Stimulated activated CD4-positive, alpha-beta T cell treated with anti-CD3 and anti-CD28 coated beads, Interleukin-4, amount 100 ng/mL, for 48 hours (primary cell): ENCODE measurements around the gene CD53.
A peak's percentile ranks its signal among the peaks of the same experiment; 100 is the strongest.
"Not testable (repeated sequence)": the region's sequence is repeated elsewhere in the genome, so short reads cannot be mapped to it uniquely, and the experiment has no call there.

Experiments used
- DNase-seq, 2 donors: peaks; one replicate each; pipeline ENCODE4 v3.0.0-alpha.2; 2020; ENCODE audit warnings: low read depth in 2 of 2

Gene CD53

DNA sequence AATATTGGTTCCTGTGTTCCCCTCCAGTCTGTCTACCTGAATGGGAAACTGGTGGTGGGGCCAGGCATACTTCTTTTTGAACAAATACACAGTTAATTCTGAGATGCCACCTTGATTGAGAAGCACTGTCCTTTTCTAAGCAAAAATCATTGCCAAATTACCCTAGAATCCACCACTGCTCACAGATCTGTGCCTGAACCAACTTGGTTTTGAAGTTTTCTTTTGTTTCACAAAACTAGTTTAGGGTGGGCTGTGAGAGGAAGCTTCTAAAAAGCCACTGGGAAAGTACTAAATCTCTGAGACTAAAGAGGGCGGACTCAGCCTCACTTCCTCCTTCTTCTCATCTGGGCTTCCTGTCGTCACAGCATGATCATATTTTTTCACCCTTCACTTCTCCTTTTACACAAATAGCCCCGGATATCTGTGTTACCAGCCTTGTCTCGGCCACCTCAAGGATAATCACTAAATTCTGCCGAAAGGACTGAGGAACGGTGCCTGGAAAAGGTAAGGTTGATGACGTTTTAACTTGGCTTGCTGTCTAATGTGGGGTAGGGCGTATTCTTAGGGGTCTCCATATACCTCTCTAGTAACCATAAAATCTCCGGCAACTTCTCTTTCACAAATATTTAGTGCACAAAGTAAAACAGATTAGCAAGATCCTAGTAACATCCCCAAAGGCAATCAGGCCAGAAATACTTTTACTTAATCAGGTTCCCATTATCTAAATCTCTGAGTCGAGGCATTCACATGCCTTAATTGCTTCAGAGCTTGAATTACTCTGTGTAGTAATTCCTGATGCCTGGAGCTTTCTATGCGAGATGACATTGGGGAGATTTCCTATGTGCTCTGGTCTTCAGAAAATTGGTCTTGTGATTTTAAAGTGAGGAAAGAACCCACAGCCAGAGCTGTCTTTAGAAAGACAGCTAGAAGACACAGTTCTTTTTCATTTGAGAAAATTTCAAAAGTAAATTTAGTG, at the start of gene CD53:
Gene CD53, plus strand, starts transcription at position 404 of the 976 bp plus-strand sequence. CDS start 18,261 bp downstream, outside the sequence.
- no peak for DNase-seq

GRCh38 chr1:110824192-110824591, 48.8 kb upstream of the CD53 start:
- no peak for DNase-seq

DNA sequence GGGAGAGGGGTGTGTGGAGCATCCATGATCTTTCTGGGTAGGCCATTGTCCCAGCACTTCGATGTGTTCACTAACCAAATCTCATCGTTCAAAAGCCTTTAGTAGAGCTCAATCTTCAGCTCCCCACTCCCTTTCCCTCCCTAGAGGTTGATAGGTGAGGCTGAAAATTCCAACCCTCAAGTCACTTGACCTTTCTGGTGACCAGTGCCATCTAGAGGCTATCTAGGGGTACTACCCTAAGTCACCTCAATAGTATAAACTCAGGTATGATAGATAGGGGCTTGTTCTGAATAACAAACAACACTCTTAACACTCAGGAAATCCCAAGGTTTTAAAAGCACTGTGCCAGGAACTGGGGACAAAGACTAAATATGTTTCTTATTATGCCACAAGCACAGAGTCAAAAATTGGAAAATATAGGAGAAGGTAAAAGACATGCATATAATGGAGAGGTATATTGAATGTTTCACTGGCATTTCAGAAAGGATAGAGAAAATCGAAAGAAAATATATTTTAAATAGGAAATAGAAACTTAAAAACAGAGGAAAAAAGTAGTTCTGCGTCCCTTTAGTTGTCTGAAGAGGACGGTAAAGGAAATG, 42.9 kb upstream of the CD53 start:
- DNase-seq = no peak

DNA sequence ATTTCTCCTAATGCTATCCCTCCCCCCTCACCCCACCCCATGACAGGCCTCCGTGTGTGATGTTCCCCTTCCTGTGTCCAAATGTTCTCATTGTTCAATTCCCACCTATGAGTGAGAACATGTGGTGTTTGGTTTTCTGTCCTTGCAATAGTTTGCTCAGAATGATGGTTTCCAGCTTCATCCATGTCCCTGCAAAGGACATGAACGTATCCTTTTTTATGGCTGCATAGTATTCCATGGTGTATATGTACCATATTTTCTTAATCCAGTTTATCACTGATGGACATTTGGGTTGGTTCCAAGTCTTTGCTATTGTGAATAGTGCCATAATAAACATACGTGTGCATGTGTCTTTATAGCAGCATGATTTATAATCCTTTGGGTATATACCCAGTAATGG, 39.2 kb upstream of the CD53 start:
- not testable (repeated sequence) for DNase-seq

DNA sequence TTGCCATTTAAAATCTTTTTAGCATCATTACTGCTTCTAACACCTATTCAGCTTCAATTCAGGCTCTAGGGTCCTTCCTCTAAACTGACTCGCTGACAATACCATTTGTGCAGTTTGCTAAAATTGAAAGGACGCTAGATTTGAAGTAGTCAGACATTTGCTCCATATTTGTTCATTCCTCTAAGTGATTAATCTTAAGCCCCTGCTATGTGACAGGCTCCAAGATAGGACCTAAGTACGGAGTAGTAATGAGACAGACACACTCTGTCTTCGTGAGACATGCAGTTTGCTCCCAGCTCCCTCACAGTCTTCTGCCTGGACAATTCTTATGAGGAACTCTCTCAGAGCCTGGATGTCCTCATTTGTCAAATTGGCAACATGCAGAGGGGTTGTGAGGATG, 26.1 kb upstream of the CD53 start:
- no peak for DNase-seq

GRCh38 chr1:110850145-110850544, 22.8 kb upstream of the CD53 start:
- DNase-seq = no peak

DNA sequence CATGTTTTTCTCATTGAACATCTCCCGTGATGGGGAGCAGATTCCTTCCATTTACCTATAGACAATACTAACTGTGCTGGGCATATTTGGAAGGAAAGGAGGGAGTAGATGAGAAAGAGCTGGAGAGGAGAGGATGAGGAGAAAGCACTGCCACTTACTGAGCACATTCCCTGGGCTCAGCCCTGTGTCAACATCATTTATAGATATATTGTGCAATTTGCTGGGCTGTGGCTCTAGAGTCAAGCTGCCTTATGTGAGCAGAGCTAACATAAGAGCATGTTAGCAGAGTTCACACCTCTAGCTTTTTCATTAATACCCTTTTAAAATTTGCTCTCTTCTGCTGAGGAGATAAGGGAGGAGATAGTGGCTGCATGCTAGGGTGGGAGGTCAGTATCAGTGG, 22.3 kb upstream of the CD53 start:
- no peak for DNase-seq

GRCh38 chr1:110853135-110853534, 19.8 kb upstream of the CD53 start:
- no peak for DNase-seq

GRCh38 chr1:110856410-110856809, 16.5 kb upstream of the CD53 start:
- DNase-seq = no peak

DNA sequence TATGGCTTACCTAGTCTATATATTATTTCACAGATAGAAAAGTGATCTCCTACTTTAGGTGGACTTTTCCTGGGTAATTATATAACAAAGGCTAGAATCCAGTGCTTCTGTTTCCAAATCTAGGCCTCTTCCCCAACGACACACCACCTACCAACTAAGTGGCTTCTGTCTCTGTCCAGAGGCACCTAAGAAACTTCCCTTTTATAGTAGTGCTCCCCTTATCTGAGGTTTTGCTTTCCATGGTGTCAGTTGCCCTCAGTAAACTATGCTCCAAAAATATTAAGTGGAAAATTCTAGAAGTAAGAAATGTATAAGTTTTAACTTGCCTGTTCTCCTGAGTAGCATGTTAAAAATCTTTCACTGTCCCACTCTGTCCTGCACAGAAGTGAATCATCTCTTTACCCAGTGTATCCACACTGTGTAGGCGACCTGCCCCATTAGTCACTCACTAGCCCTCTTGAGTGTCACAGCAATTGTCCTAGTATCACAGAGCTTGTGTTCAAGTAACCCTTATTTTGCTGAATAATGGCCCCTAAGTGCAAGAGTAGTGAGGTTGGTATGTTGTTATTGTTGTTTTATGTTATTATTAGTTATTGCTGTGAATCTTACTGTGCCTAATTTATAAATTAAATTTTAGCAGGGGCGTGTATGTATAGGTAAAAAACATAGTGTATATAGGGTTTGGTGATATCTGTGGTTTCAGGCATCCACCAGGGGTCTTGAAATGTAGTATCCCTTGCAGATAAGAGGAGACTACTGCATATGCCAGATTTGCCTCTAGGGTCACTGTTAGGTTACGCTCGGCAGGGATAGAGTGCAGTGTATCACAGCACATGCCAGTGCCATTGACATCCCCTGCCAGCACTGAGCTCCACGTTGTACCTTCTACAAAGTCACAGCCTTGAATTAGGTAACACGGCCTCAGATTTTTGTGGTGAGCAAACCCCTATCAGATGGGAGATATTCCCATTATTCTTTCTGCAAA, 14.7 kb upstream of the CD53 start:
- no peak for DNase-seq

DNA sequence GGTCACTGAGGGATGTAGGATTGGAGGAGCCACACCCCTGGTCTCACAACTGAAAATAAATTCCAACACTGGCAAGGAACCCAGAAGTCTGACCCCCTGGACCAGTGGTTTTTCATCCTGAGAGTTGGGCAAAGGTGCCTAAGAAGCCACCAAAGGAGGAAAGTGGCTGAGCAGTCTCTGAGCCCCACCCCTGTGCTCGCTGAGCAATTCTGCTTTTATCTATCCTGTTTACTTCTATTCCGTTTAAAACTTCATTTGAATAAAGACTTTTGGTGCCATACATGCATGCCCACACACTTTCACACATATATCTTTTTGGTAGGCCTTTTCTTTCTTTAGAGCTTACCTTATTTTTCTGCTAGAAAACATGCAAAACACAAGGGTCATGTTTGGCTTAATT, 13.9 kb upstream of the CD53 start:
- DNase-seq = no peak

DNA sequence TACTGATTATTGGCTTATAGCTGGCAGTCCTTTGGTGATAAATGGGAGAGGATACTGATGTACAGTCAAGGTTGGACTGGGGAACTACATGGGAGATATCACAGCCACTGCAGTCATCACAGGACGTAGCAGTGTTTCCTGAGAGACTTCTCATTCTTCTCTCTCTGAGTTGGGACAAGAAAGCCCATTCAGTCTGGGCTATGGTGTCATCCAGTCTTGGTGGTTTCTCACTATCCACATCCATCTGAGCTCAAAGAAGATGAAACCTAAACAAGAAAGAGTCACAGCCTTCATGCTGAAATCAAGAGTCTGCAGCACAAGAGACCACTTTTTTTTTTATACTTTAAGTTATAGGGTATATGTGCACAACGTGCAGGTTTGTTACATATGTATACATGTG, 12.8 kb upstream of the CD53 start:
- no peak for DNase-seq

- DNase-seq = not testable (repeated sequence)
Measured at GRCh38 chr1:110860620-110861019, 12.3 kb upstream of the CD53 start.

DNA sequence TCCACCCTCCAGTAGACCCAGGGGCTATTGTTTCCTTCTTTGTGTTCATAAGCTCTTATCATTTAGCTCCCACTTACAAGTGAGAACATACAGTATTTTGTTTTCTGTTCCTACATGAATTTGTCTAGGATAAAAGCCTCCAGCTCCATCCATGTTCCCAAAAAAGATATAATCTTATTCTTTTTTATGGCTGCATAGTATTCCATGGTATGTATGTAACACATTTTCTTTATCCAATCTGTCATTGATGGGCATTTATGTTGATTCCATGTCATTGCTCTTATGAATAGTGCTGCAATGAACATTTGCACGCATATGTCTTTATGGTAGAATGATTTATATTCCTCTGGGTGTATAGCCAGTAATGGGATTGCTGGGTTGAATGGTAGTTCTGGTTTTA, 11.0 kb upstream of the CD53 start:
- DNase-seq = not testable (repeated sequence)

- DNase-seq = no peak
Measured at GRCh38 chr1:110864287-110864686, 8.7 kb upstream of the CD53 start.

DNA sequence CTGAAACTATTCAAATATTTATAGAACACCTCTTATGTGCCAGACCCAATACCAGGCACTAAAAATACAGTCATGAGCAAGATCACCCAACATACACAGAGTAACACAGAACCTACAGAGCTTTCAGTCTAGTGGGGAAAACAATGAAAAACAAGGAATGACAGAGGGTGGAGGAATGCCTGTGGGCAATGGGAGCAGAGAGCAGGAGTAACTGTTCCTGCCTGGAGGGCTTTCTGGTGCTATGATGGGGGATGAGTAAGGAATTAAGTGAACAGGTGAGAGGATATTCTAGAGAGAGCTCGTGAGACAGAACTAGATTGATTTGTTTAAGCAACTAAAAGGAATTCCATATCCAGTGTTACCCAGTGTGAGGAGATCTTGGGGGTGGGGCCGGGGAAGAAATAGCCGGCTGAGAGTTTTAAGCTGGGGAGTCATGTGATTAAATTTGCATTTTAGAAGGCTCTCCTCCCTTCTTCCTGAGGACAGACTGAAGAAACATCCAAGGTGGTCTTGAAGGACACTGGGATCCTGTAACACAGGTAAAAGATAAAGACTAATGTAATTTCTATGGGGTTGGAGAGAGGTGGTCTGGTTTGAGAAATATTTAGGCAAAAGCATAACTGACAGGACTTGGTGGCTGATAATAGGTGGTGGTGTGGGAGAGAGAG, 2.1 kb upstream of the CD53 start:
- DNase-seq = no peak

DNA sequence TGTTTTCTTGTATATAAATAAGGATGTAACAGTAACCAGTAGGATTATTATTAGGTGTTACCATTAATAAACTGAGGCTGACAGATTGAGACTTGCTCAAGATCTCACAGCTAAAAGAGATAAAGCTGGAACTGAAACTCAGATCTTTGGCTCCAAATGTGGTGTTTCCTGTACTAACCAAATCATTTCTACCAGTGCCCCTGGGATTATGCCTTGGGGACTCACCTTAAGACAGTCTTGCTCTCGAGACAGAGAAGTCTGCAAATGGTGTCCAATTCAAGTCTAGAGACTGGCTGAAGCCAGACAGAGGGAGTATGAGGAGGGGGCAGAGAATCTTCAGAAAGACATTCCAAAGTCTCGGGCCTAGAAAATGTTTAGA, 593 bp upstream of the CD53 start:
- no peak for DNase-seq

- DNase-seq = no peak
Measured at GRCh38 chr1:110873856-110874255, 908 bp downstream of the CD53 start.

- DNase-seq = no peak
Measured at GRCh38 chr1:110874324-110875215, 1.6 kb downstream of the CD53 start.

- peak in 1 of 2 donors; percentile 45 for DNase-seq
Measured at GRCh38 chr1:110875216-110875731, 2.3 kb downstream of the CD53 start.
